ENCODE data around the gene RAP1GAP2. TPM values are rescaled to one million over a fixed set of nuclear protein-coding genes. Genes with fewer than 3 reads are reported as not detected.

The RAP1GAP2 gene
- total and polyA plus RNA-seq, 9 donors = 1.2 to 3.5 (median 2.0) TPM

DNA sequence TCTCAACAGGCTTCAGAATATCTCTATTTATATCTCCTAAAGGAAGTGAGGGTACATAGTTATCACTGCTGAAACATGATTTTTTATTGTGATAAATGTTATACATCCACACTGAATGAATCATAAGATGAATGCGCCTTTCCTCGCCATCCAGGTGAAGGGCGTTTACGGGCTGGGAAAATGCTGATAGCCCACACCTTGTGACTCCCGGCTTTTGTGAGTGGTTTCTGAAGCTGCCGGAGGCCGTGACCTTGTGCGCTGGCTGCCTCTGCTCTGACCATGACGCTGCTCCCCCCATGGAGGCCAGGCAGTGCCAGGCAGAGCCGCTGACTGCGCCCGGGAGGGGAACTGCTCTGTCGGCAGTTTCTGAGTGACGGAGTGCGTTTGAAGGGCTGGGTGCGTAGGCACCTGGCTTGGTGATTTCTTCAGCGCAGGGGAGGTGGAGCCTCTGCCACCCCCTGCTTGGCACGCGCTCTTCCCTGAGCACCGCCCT lies 97.2 kb downstream of the RAP1GAP2 start:
- no peak for DNase-seq
- Histone ChIP-seq H3K4me1 (ENCODE audit: control insufficient read depth, insufficient read depth, low read length) (no peaks in the 10 kb centered on the region), H3K4me3 (ENCODE audit: low read length) (no peak overlapping the region), H3K27me3 (ENCODE audit: control insufficient read depth, insufficient read depth, low read length) (no peaks in the 10 kb centered on the region), H3K36me3 (ENCODE audit: control insufficient read depth, insufficient read depth, low read length) (no peaks in the 10 kb centered on the region), H3K27ac (ENCODE audit: low read length) (no peak overlapping the region), H3K9me3 (replicated peaks; ENCODE audit: control insufficient read depth, low read depth, low read length) (no peaks in the 10 kb centered on the region)
- 87% methylated on average over 20 of the region's 20 CpGs for whole genome bisulfite sequencing (ENCODE audit: insufficient coverage)

DNA sequence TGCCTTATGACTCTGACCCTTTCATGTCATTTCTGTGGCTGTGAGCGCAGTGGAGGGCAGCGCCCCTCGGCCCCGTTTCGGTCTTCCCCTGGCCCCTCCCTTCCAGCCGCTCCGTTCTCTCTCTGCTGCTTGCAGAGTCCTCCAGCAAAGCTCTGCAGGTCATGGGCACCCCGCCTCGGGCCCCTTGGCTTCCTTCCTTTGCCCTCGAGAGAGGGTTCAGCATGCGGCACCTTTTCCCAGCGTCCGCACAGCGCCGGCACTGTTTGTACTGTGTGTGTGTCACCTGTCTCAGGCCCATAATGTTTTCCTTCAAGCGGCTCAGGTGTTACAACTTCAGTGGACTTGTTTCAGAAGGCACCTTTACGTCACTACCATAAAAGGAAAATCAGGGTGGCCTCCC lies 98.5 kb downstream of the RAP1GAP2 start:
- no peaks in the 10 kb centered on the region for H3K27me3 ChIP-seq (ENCODE audit: control insufficient read depth, insufficient read depth, low read length)
- no peak overlapping the region for H3K27ac ChIP-seq (ENCODE audit: low read length)
- H3K9me3 ChIP-seq (replicated peaks; ENCODE audit: control insufficient read depth, low read depth, low read length) = no peaks in the 10 kb centered on the region
- H3K4me3 ChIP-seq (ENCODE audit: low read length) = no peak overlapping the region
- WGBS (ENCODE audit: insufficient coverage) = 60% methylated on average over 17 of the region's 17 CpGs
- no peaks in the 10 kb centered on the region for H3K36me3 ChIP-seq (ENCODE audit: control insufficient read depth, insufficient read depth, low read length)
- H3K4me1 ChIP-seq (ENCODE audit: control insufficient read depth, insufficient read depth, low read length) = no peaks in the 10 kb centered on the region
- no peak for DNase-seq

DNA sequence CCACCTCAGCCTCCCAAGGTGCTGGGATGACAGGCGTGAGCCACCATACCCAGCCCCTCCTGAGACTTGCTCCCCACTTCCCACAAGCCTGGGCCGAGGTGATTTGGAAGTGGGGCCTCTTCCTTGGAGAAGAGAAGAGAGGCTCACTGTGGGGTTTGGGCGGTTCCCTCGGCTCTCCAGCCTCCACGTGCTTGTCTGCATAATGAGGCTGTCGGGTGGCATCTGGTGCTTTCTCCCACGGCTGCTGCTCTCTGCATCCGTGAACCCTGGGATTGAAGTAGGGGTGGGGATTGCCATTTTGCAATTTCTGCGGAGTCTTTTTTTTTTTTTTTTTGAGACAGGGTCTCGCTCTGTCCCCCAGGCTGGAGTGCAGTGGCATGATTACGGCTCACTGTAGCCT lies 101.4 kb downstream of the RAP1GAP2 start:
- H3K27me3 ChIP-seq (ENCODE audit: control insufficient read depth, insufficient read depth, low read length) = no peaks in the 10 kb centered on the region
- H3K4me3 ChIP-seq (ENCODE audit: low read length) = no peak overlapping the region
- peaks cover 2% of the 10 kb centered on the region for H3K9me3 ChIP-seq (replicated peaks; ENCODE audit: control insufficient read depth, low read depth, low read length)
- no peak overlapping the region for H3K27ac ChIP-seq (ENCODE audit: low read length)
- WGBS (ENCODE audit: insufficient coverage) = 66% methylated on average over 4 of the region's 11 CpGs
- H3K4me1 ChIP-seq (ENCODE audit: control insufficient read depth, insufficient read depth, low read length) = no peaks in the 10 kb centered on the region
- H3K36me3 ChIP-seq (ENCODE audit: control insufficient read depth, insufficient read depth, low read length) = no peaks in the 10 kb centered on the region
- no peak for DNase-seq

DNA sequence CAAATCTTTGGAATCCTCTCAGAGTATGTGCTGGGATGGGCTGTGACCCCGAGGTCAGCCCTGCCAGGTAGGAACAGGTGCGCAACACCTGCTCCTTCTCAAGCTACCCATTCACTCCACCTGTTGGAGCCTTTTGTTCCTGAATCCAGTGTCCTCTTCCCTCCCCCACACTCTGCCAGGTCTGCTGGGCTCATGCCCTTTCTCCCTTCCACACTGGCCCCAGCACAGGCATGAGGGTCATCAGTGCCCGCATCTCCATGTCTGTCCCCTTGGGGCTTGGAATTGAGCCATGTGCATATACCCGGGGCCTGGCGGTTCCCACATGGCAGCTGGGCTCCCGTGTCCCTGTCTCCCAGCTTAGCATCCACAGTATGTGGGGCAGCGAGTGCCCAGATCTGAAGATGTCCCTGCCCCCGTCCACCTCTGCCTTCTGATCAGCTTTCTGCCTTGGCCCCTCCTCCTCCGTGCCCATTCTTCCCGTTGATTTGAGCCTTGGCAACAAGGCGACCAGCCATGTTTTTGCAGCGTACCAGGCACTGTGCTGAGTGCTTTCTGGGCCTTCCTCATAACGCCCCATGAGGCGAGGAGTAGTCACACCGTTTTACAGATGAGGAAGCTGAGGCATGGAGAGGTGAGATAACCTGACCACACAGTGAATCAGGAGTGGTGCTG lies 102.2 kb downstream of the RAP1GAP2 start:
- Histone ChIP-seq H3K27ac (ENCODE audit: low read length) (no peak overlapping the region), H3K4me3 (ENCODE audit: low read length) (no peak overlapping the region), H3K27me3 (ENCODE audit: control insufficient read depth, insufficient read depth, low read length) (no peaks in the 10 kb centered on the region), H3K36me3 (ENCODE audit: control insufficient read depth, insufficient read depth, low read length) (no peaks in the 10 kb centered on the region), H3K9me3 (replicated peaks; ENCODE audit: control insufficient read depth, low read depth, low read length) (peaks cover 2% of the 10 kb centered on the region), H3K4me1 (ENCODE audit: control insufficient read depth, insufficient read depth, low read length) (no peaks in the 10 kb centered on the region)
- DNase-seq = no peak
- 78% methylated on average over 14 of the region's 15 CpGs for WGBS (ENCODE audit: insufficient coverage)

DNA sequence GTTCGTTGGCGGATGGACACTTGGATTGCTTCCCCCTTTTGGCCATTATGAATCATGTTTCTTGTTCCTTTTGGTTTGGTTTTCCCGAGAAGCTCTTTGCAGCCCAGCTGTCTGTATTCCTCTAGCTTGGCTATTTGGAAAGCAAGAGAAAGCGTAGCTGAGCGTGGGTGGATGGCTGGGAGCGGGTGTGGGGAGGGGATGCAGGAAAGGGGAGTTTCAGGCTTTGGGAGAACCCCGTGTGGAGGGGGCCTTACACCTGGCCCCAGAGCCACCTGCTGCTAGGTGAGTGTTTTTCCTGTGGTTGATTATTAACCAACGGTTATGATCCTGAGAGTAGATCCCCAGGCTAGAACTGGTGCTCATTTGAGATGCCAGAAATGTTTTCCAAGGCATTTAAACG lies 103.7 kb downstream of the RAP1GAP2 start:
- H3K27ac ChIP-seq (ENCODE audit: low read length) = no peak overlapping the region
- H3K36me3 ChIP-seq (ENCODE audit: control insufficient read depth, insufficient read depth, low read length) = no peaks in the 10 kb centered on the region
- H3K4me3 ChIP-seq (ENCODE audit: low read length) = no peak overlapping the region
- H3K27me3 ChIP-seq (ENCODE audit: control insufficient read depth, insufficient read depth, low read length) = no peaks in the 10 kb centered on the region
- 55% methylated on average over 6 of the region's 9 CpGs for WGBS (ENCODE audit: insufficient coverage)
- H3K4me1 ChIP-seq (ENCODE audit: control insufficient read depth, insufficient read depth, low read length) = peaks cover 12% of the 10 kb centered on the region
- peaks cover 2% of the 10 kb centered on the region for H3K9me3 ChIP-seq (replicated peaks; ENCODE audit: control insufficient read depth, low read depth, low read length)
- peak; percentile 21 for DNase-seq

DNA sequence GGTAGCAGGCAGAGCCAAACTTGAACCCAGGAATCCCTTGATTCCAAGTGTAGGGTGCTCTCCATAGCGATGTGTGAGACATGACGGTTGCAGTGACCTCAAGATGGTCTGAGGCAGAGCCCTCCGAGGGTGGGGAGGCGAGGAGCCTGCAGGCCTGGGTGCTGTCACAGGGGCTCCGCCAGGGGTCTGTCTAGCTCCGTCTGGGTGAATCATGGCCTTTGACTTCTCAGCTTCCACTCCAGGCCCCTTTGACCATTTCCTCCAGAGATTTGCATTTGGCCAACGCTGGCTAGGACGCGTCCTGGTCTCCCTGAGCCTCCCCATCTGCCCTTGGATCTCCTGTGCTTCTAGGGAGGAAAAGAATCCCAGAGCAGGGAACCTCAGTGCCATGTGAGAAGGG lies 104.6 kb downstream of the RAP1GAP2 start:
- Histone ChIP-seq H3K4me1 (ENCODE audit: control insufficient read depth, insufficient read depth, low read length) (peaks cover 15% of the 10 kb centered on the region), H3K9me3 (replicated peaks; ENCODE audit: control insufficient read depth, low read depth, low read length) (peaks cover 2% of the 10 kb centered on the region), H3K4me3 (ENCODE audit: low read length) (no peak overlapping the region), H3K36me3 (ENCODE audit: control insufficient read depth, insufficient read depth, low read length) (no peaks in the 10 kb centered on the region), H3K27me3 (ENCODE audit: control insufficient read depth, insufficient read depth, low read length) (no peaks in the 10 kb centered on the region), H3K27ac (ENCODE audit: low read length) (no peak overlapping the region)
- 76% methylated on average over 8 of the region's 9 CpGs for WGBS (ENCODE audit: insufficient coverage)
- no peak for DNase-seq

DNA sequence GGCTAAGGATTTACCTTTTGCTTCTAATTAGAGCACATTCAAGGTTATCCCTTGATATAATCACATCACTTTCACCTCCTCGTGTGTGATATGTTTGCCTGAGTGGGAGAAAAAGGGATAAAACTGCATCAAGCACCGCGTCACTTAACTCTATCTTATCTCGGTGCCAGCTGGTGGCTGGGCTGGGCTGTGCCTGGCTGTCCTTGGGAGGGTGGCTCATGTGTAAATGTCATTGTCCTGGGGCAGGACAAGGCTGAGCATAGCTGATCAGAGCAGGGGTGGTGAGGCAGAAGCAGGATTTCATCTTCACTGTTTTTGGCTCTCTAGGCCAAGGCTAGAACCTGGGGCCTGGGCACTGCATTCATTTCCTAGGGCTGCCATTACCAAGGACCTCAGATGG lies 105.3 kb downstream of the RAP1GAP2 start:
- WGBS (ENCODE audit: insufficient coverage) = 98% methylated on average over 3 of the region's 4 CpGs
- Histone ChIP-seq H3K27me3 (ENCODE audit: control insufficient read depth, insufficient read depth, low read length) (no peaks in the 10 kb centered on the region), H3K27ac (ENCODE audit: low read length) (no peak overlapping the region), H3K36me3 (ENCODE audit: control insufficient read depth, insufficient read depth, low read length) (no peaks in the 10 kb centered on the region), H3K4me1 (ENCODE audit: control insufficient read depth, insufficient read depth, low read length) (peaks cover 15% of the 10 kb centered on the region), H3K9me3 (replicated peaks; ENCODE audit: control insufficient read depth, low read depth, low read length) (peaks cover 2% of the 10 kb centered on the region), H3K4me3 (ENCODE audit: low read length) (no peak overlapping the region)
- no peak for DNase-seq

DNA sequence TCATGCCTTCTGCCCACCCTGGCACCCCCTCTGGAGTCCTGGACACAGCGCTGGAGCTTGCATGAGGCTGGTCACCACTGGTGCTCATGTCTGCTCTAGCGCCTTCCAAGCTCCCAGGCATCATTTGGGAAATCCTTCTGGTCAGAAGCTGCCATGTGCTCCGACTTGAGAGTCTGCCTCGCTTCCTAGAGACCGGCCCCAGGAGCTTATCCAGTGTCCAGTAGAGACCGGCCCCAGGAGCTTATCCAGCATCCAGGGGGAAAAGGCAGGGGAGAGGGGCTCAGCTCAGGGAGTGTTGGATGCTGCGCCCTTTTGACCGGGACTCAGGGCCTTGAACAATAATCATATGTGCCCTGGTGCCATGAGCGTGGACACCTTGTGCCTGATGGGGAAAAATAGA lies 106.3 kb downstream of the RAP1GAP2 start:
- no peak for DNase-seq
- WGBS (ENCODE audit: insufficient coverage) = 84% methylated on average over 9 of the region's 9 CpGs
- H3K27me3 ChIP-seq (ENCODE audit: control insufficient read depth, insufficient read depth, low read length) = peaks cover 2% of the 10 kb centered on the region
- H3K27ac ChIP-seq (ENCODE audit: low read length) = no peak overlapping the region
- H3K4me1 ChIP-seq (ENCODE audit: control insufficient read depth, insufficient read depth, low read length) = peaks cover 15% of the 10 kb centered on the region
- H3K4me3 ChIP-seq (ENCODE audit: low read length) = no peak overlapping the region
- peaks cover 2% of the 10 kb centered on the region for H3K9me3 ChIP-seq (replicated peaks; ENCODE audit: control insufficient read depth, low read depth, low read length)
- H3K36me3 ChIP-seq (ENCODE audit: control insufficient read depth, insufficient read depth, low read length) = no peaks in the 10 kb centered on the region

DNA sequence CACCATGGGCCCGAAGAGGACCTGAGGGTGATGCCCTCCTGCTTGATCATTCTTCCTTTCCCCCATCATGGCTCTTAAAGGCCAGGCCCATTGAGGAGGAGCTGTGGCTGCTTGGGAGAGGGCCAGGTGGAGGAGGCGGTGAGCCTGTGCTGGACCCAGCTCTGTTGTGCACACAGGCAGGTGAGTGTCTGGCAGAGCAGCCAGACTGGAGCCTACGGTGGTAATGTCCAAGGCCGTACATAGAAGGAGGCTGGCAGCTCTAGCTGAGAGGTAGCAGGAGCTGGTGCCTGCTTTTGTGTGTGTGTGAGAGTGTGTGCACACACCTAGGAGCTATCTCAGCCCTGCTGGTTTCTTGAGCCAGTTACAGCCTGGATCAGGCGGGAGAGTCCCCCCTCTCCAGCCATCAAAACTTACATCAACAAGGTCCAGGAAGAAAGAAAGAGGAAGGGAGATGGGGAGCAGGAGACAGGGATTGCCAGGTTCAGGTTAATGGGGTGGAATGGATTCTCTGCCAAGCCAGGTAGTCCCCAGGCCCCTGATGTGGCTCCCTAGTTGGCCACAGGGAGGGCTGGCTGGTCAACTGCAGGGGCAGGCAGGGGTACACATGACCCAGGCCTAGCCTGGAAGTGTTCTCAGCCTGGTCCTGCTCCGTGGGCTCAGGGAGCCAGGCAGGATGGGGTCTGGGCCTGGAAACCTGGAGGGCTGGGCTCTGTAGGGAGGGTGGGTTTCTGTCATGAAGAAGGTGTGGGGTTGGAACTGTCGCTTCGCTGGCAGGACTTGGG lies 107.1 kb downstream of the RAP1GAP2 start:
- Histone ChIP-seq H3K4me1 (ENCODE audit: control insufficient read depth, insufficient read depth, low read length) (peaks cover 15% of the 10 kb centered on the region), H3K4me3 (ENCODE audit: low read length) (no peak overlapping the region), H3K27ac (ENCODE audit: low read length) (no peak overlapping the region), H3K9me3 (replicated peaks; ENCODE audit: control insufficient read depth, low read depth, low read length) (peaks cover 2% of the 10 kb centered on the region), H3K27me3 (ENCODE audit: control insufficient read depth, insufficient read depth, low read length) (peaks cover 2% of the 10 kb centered on the region), H3K36me3 (ENCODE audit: control insufficient read depth, insufficient read depth, low read length) (no peaks in the 10 kb centered on the region)
- 64% methylated on average over 4 of the region's 8 CpGs for WGBS (ENCODE audit: insufficient coverage)
- DNase-seq = no peak

DNA sequence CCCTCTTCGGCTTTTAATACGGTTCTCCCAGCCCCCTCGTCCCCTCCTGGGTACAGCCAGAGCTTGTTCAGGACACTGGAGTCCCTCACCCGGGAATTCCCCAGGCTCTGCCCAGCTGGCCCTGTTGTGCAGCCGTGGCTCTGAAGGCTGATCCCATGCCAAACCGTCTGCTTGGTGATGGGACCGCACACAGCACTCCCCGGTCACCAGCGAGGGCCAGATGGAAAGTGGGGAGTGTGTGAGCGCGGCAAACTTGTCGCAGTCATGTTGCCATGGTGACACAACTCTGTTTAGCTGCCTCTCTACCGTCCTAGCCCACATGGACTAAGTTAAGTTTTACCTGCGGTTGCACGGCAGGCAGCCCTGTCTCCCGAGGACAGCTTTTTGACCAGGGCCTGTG lies 107.9 kb downstream of the RAP1GAP2 start:
- H3K27ac ChIP-seq (ENCODE audit: low read length) = no peak overlapping the region
- H3K36me3 ChIP-seq (ENCODE audit: control insufficient read depth, insufficient read depth, low read length) = no peaks in the 10 kb centered on the region
- DNase-seq = peak; percentile 83
- no peak overlapping the region for H3K4me3 ChIP-seq (ENCODE audit: low read length)
- H3K9me3 ChIP-seq (replicated peaks; ENCODE audit: control insufficient read depth, low read depth, low read length) = peaks cover 2% of the 10 kb centered on the region
- peaks cover 16% of the 10 kb centered on the region for H3K4me1 ChIP-seq (ENCODE audit: control insufficient read depth, insufficient read depth, low read length)
- WGBS (ENCODE audit: insufficient coverage) = 7% methylated on average over 6 of the region's 16 CpGs
- peaks cover 2% of the 10 kb centered on the region for H3K27me3 ChIP-seq (ENCODE audit: control insufficient read depth, insufficient read depth, low read length)

All from muscle of leg (tissue), 11 donors.